Measurements from ENCODE around the gene NXPH1. TPM values are rescaled to one million over a fixed set of nuclear protein-coding genes. Genes with fewer than 3 reads are reported as not detected.

Gene NXPH1
- total RNA-seq, 1 donor from 2014 or later = 0.29 TPM

- Mint-ChIP-seq H3K27me3 (peaks cover 17% of the 10 kb centered on the region), H3K27ac (no peak overlapping the region), H3K4me1 (ENCODE audit: unreplicated experiment) (peaks cover 8% of the 10 kb centered on the region), H3K9me3 (no peaks in the 10 kb centered on the region), H3K4me3 (no peak overlapping the region), H3K36me3 (no peaks in the 10 kb centered on the region)
- DNase-seq (ENCODE audit: extremely low spot score, unreplicated experiment) = no peak
- no peak for TF ChIP-seq CTCF (conservative IDR thresholded peaks at IDR 0.05)
Observed at GRCh38 chr7:8561449-8561848, 128.0 kb downstream of the NXPH1 start.

DNA sequence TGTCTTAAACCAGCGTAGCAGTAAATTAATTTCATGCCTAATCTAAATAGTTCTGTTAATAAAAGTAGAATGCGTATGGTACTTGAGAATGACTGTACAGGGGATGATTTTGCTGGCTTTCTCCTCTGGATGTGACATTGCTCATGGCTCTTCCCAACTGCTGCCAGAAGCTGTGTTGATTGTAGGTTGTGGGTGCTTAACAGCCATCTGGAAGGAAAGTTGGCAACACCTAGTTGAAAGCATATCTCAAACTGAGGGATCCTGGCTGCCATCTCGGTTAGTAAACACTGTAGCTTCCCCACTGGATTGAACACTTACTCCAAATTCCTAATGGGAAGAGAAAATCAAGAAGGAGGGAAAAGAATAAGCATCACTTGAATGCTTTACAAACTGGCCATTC lies 130.9 kb downstream of the NXPH1 start:
- H3K27ac Mint-ChIP-seq = no peak overlapping the region

DNA sequence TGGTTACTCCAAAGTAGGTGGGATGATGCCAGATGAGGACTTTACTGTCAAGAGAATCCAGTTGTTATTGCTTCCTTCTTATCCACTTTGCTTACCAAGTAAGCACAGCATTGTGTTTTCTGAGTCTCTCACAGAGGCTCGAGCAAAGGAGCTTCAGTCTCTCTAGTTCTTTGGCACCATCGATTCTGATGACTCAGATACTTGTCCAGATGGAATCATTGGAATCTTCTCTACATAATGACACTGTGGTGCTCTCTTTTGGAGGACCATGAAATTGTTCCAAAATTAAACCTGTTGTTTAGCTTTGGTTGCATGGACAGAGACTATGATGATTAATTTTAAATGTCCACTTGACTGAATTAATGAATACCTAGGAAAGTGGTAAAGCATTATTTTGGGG lies 132.6 kb downstream of the NXPH1 start:
- no peak for DNase-seq (ENCODE audit: extremely low spot score, unreplicated experiment)
- TF ChIP-seq CTCF (conservative IDR thresholded peaks at IDR 0.05) = no peak

More for the DNA sequence above, 130.9 kb downstream of the NXPH1 start:
- DNase-seq (ENCODE audit: extremely low spot score, unreplicated experiment) = no peak
- no peak overlapping the region for H3K4me3 Mint-ChIP-seq
- peaks cover 17% of the 10 kb centered on the region for H3K27me3 Mint-ChIP-seq
- no peaks in the 10 kb centered on the region for H3K36me3 Mint-ChIP-seq
- H3K9me3 Mint-ChIP-seq = no peaks in the 10 kb centered on the region
- no peak for TF ChIP-seq CTCF (conservative IDR thresholded peaks at IDR 0.05)
- peaks cover 8% of the 10 kb centered on the region for H3K4me1 Mint-ChIP-seq (ENCODE audit: unreplicated experiment)

DNA sequence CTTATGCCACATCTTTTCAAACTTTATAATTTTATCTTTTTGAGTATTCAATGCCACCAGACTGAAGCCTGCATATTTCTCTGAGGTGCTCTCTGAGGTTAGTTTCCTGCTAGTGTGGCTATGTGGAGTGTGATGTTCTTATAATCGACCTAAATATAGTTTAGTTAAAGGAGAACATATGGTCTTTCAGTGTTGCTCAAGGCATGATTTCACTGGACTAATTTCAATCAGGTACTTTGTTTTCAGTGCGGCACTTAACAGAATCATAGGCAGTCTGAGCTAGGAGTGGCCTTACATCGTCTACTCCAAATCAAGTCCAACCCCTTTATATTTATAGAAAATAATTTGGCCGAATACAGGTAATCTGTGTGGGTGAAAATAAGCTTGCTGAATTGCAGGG lies 134.2 kb downstream of the NXPH1 start:
- TF ChIP-seq CTCF (conservative IDR thresholded peaks at IDR 0.05) = no peak
- Mint-ChIP-seq H3K4me1 (ENCODE audit: unreplicated experiment) (no peaks in the 10 kb centered on the region), H3K4me3 (no peak overlapping the region), H3K36me3 (no peaks in the 10 kb centered on the region), H3K27ac (no peak overlapping the region), H3K27me3 (peaks cover 24% of the 10 kb centered on the region), H3K9me3 (no peaks in the 10 kb centered on the region)
- no peak for DNase-seq (ENCODE audit: extremely low spot score, unreplicated experiment)

More for the DNA sequence above, 132.6 kb downstream of the NXPH1 start:
- H3K4me1 Mint-ChIP-seq (ENCODE audit: unreplicated experiment) = peaks cover under 1% of the 10 kb centered on the region
- H3K27ac Mint-ChIP-seq = no peak overlapping the region
- peaks cover 21% of the 10 kb centered on the region for H3K27me3 Mint-ChIP-seq
- no peak overlapping the region for H3K4me3 Mint-ChIP-seq
- H3K36me3 Mint-ChIP-seq = no peaks in the 10 kb centered on the region
- no peaks in the 10 kb centered on the region for H3K9me3 Mint-ChIP-seq

DNA sequence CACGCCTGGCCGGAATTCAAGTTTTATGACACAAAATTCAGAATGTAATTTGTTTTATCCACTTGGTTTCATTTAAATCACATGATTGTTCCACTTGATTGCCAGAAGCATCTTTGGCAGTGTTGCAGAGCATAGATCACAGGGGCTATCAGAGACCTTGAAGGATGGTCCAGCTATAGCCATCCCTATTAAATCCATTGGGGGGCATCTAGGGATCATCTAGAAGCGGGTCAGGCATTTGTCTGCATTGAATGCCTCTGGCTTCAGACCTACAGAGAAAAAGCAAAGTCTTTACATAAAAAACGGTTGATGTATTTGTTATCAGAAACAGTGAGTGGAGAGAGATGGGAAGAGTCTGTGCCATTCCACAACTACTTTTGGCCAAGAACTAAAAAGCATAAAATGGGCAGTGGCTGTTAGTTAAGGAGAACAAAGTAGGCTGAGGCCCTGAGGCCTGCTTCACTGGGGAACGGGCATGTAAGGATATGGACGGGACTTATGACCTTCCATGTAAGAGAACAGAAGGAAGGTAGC lies 146.3 kb downstream of the NXPH1 start:
- H3K4me1 Mint-ChIP-seq (ENCODE audit: unreplicated experiment) = no peaks in the 10 kb centered on the region
- no peaks in the 10 kb centered on the region for H3K36me3 Mint-ChIP-seq
- no peaks in the 10 kb centered on the region for H3K9me3 Mint-ChIP-seq
- H3K27me3 Mint-ChIP-seq = peaks cover 8% of the 10 kb centered on the region
- H3K27ac Mint-ChIP-seq = no peak overlapping the region
- H3K4me3 Mint-ChIP-seq = no peak overlapping the region
- TF ChIP-seq CTCF (conservative IDR thresholded peaks at IDR 0.05) = no peak
- DNase-seq (ENCODE audit: extremely low spot score, unreplicated experiment) = no peak

GRCh38 chr7:8581842-8582241 lies 148.4 kb downstream of the NXPH1 start:
- Mint-ChIP-seq H3K27ac (no peak overlapping the region), H3K27me3 (peaks cover 5% of the 10 kb centered on the region), H3K4me1 (ENCODE audit: unreplicated experiment) (no peaks in the 10 kb centered on the region), H3K9me3 (no peaks in the 10 kb centered on the region), H3K36me3 (no peaks in the 10 kb centered on the region), H3K4me3 (no peak overlapping the region)
- no peak for DNase-seq (ENCODE audit: extremely low spot score, unreplicated experiment)
- no peak for TF ChIP-seq CTCF (conservative IDR thresholded peaks at IDR 0.05)
